Hematopoietic multipotent progenitor cell treated with erythropoietin and hydrocortisone succinate and interleukin-3 and kit ligand, for 4 days (in vitro differentiated cells): ENCODE measurements around the gene CARM1.
"Not testable (repeated sequence)": the region's sequence is repeated elsewhere in the genome, so short reads cannot be mapped to it uniquely, and the experiment has no call there.

Experiments
- DNase-seq: peaks from one replicate; pipeline ENCODE4 v3.0.0-alpha.2; 2015

CARM1 gene

GRCh38 chr19:10935371-10936059 lies 64.2 kb downstream of the CARM1 start:
- DNase-seq, result peak; percentile 70

- DNase-seq, result peak; percentile 92
These were observed 65.3 kb downstream of the CARM1 start for GRCh38 chr19:10936661-10937084.

- DNase-seq, result not testable (repeated sequence)
These were observed 70.3 kb downstream of the CARM1 start for GRCh38 chr19:10941649-10942048.

- not testable (repeated sequence) for DNase-seq
These were observed 72.1 kb downstream of the CARM1 start for GRCh38 chr19:10943412-10943811.

GRCh38 chr19:10945264-10945663 lies 73.9 kb downstream of the CARM1 start:
- peak; percentile 46 for DNase-seq

GRCh38 chr19:10946958-10947657 lies 75.8 kb downstream of the CARM1 start:
- no peak for DNase-seq

GRCh38 chr19:10952809-10953208 lies 81.5 kb downstream of the CARM1 start:
- DNase-seq, result no peak

- DNase-seq, result not testable (repeated sequence)
These were observed 88.1 kb downstream of the CARM1 start for GRCh38 chr19:10959277-10959968.

GRCh38 chr19:10960314-10961072 lies 89.1 kb downstream of the CARM1 start, which contains the start of gene SMARCA4:
TSS of gene SMARCA4 (plus strand) at chr19:10961030. CDS start at chr19:10984152, 23,122 bp downstream.
- DNase-seq, result peak; percentile 99

GRCh38 chr19:10961073-10961860 lies 89.9 kb downstream of the CARM1 start:
- DNase-seq, result peak; percentile 60

- DNase-seq, result no peak
These were observed 91.5 kb downstream of the CARM1 start for GRCh38 chr19:10962863-10963262.

- no peak for DNase-seq
These were observed 92.5 kb downstream of the CARM1 start for GRCh38 chr19:10963865-10964264.

- no peak for DNase-seq
These were observed 93.5 kb downstream of the CARM1 start for GRCh38 chr19:10964903-10965302.

- no peak for DNase-seq
These were observed 94.0 kb downstream of the CARM1 start for GRCh38 chr19:10965398-10965797.

GRCh38 chr19:10966809-10967208 lies 95.5 kb downstream of the CARM1 start:
- DNase-seq, result no peak

GRCh38 chr19:10968527-10969135 lies 97.3 kb downstream of the CARM1 start:
- no peak for DNase-seq

GRCh38 chr19:10971107-10971726 lies 99.9 kb downstream of the CARM1 start:
- DNase-seq, result no peak
